ENCODE measurements around the gene ARID4A. TPM values are rescaled to one million over a fixed set of nuclear protein-coding genes. Genes with fewer than 3 reads are reported as not detected.
"Not testable (repeated sequence)": the region's sequence is repeated elsewhere in the genome, so short reads cannot be mapped to it uniquely, and the experiment has no call there.

Gene ARID4A
- total and polyA plus RNA-seq, 9 donors, result 9.2 to 15.4 (median 13.5) TPM

GRCh38 chr14:58356268-58356667 is 57.9 kb downstream of the ARID4A start:
- WGBS (ENCODE audit: insufficient coverage), result no CpG with 5 or more reads among the region's 1 CpG
- no peak for DNase-seq
- peaks cover 27% of the 10 kb centered on the region for H3K36me3 ChIP-seq (ENCODE audit: control insufficient read depth, insufficient read depth, low read length)

GRCh38 chr14:58362272-58362671 is 63.9 kb downstream of the ARID4A start:
- whole genome bisulfite sequencing (ENCODE audit: insufficient coverage), result no CpG with 5 or more reads among the region's 1 CpG
- not testable (repeated sequence) for H3K27me3 ChIP-seq (ENCODE audit: control insufficient read depth, insufficient read depth, low read length); DNase-seq; H3K4me1 ChIP-seq (ENCODE audit: control insufficient read depth, insufficient read depth, low read length); H3K9me3 ChIP-seq (replicated peaks; ENCODE audit: control insufficient read depth, low read depth, low read length); H3K27ac ChIP-seq (ENCODE audit: low read length); H3K4me3 ChIP-seq (ENCODE audit: low read length)
- peaks cover 25% of the 10 kb centered on the region for H3K36me3 ChIP-seq (ENCODE audit: control insufficient read depth, insufficient read depth, low read length)

More at GRCh38 chr14:58356268-58356667, 57.9 kb downstream of the ARID4A start:
- H3K9me3 ChIP-seq (replicated peaks; ENCODE audit: control insufficient read depth, low read depth, low read length), result no peaks in the 10 kb centered on the region
- no peak overlapping the region for H3K27ac ChIP-seq (ENCODE audit: low read length)
- no peaks in the 10 kb centered on the region for H3K27me3 ChIP-seq (ENCODE audit: control insufficient read depth, insufficient read depth, low read length)
- H3K4me3 ChIP-seq (ENCODE audit: low read length), result no peak overlapping the region
- H3K4me1 ChIP-seq (ENCODE audit: control insufficient read depth, insufficient read depth, low read length), result no peaks in the 10 kb centered on the region

- Histone ChIP-seq H3K36me3 (ENCODE audit: control insufficient read depth, insufficient read depth, low read length) (peaks cover 26% of the 10 kb centered on the region), H3K27me3 (ENCODE audit: control insufficient read depth, insufficient read depth, low read length) (no peaks in the 10 kb centered on the region), H3K9me3 (replicated peaks; ENCODE audit: control insufficient read depth, low read depth, low read length) (no peaks in the 10 kb centered on the region), H3K4me1 (ENCODE audit: control insufficient read depth, insufficient read depth, low read length) (no peaks in the 10 kb centered on the region), H3K27ac (ENCODE audit: low read length) (no peak overlapping the region), H3K4me3 (ENCODE audit: low read length) (no peak overlapping the region)
- peak; percentile 24 for DNase-seq
- WGBS (ENCODE audit: insufficient coverage), result no CpG with 5 or more reads among the region's 3 CpGs
These were observed 64.5 kb downstream of the ARID4A start for GRCh38 chr14:58362798-58363412.

DNA sequence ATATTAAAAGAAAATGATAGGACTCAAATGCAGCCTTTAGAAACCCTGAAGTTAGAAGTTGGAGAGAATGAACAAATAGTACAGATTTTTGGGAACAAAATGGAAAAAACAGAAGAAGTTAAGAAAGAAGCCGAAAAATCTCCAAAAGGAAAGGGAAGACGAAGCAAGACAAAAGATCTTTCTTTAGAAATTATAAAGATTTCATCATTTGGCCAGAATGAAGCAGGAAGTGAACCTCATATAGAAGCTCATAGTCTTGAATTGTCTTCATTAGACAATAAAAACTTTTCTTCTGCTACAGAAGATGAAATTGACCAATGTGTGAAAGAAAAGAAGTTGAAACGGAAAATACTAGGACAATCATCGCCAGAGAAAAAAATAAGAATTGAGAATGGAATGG is 66.0 kb downstream of the ARID4A start:
- Histone ChIP-seq H3K4me3 (ENCODE audit: low read length) (no peak overlapping the region), H3K27me3 (ENCODE audit: control insufficient read depth, insufficient read depth, low read length) (no peaks in the 10 kb centered on the region), H3K27ac (ENCODE audit: low read length) (no peak overlapping the region), H3K36me3 (ENCODE audit: control insufficient read depth, insufficient read depth, low read length) (peaks cover 29% of the 10 kb centered on the region), H3K9me3 (replicated peaks; ENCODE audit: control insufficient read depth, low read depth, low read length) (no peaks in the 10 kb centered on the region), H3K4me1 (ENCODE audit: control insufficient read depth, insufficient read depth, low read length) (no peaks in the 10 kb centered on the region)
- WGBS (ENCODE audit: insufficient coverage), result 94% methylated on average over 2 of the region's 4 CpGs
- DNase-seq, result no peak

GRCh38 chr14:58367296-58367695 is 68.9 kb downstream of the ARID4A start:
- Histone ChIP-seq H3K36me3 (ENCODE audit: control insufficient read depth, insufficient read depth, low read length) (peaks cover 33% of the 10 kb centered on the region), H3K4me3 (ENCODE audit: low read length) (no peak overlapping the region), H3K27me3 (ENCODE audit: control insufficient read depth, insufficient read depth, low read length) (no peaks in the 10 kb centered on the region), H3K9me3 (replicated peaks; ENCODE audit: control insufficient read depth, low read depth, low read length) (no peaks in the 10 kb centered on the region), H3K4me1 (ENCODE audit: control insufficient read depth, insufficient read depth, low read length) (no peaks in the 10 kb centered on the region), H3K27ac (ENCODE audit: low read length) (no peak overlapping the region)
- no CpG with 5 or more reads among the region's 3 CpGs for WGBS (ENCODE audit: insufficient coverage)
- no peak for DNase-seq

- DNase-seq, result no peak
- WGBS (ENCODE audit: insufficient coverage), result 86% methylated on average over 1 of the region's 1 CpG
- Histone ChIP-seq H3K9me3 (replicated peaks; ENCODE audit: control insufficient read depth, low read depth, low read length) (no peaks in the 10 kb centered on the region), H3K36me3 (ENCODE audit: control insufficient read depth, insufficient read depth, low read length) (peaks cover 33% of the 10 kb centered on the region), H3K4me3 (ENCODE audit: low read length) (no peak overlapping the region), H3K4me1 (ENCODE audit: control insufficient read depth, insufficient read depth, low read length) (no peaks in the 10 kb centered on the region), H3K27ac (ENCODE audit: low read length) (no peak overlapping the region), H3K27me3 (ENCODE audit: control insufficient read depth, insufficient read depth, low read length) (no peaks in the 10 kb centered on the region)
These were observed 70.6 kb downstream of the ARID4A start for GRCh38 chr14:58368956-58369355.

- Histone ChIP-seq H3K9me3 (replicated peaks; ENCODE audit: control insufficient read depth, low read depth, low read length) (no peaks in the 10 kb centered on the region), H3K36me3 (ENCODE audit: control insufficient read depth, insufficient read depth, low read length) (peaks cover 7% of the 10 kb centered on the region), H3K4me1 (ENCODE audit: control insufficient read depth, insufficient read depth, low read length) (no peaks in the 10 kb centered on the region), H3K4me3 (ENCODE audit: low read length) (no peak overlapping the region), H3K27ac (ENCODE audit: low read length) (no peak overlapping the region), H3K27me3 (ENCODE audit: control insufficient read depth, insufficient read depth, low read length) (no peaks in the 10 kb centered on the region)
- DNase-seq, result no peak
These were observed 78.4 kb downstream of the ARID4A start for GRCh38 chr14:58376791-58377190.

DNA sequence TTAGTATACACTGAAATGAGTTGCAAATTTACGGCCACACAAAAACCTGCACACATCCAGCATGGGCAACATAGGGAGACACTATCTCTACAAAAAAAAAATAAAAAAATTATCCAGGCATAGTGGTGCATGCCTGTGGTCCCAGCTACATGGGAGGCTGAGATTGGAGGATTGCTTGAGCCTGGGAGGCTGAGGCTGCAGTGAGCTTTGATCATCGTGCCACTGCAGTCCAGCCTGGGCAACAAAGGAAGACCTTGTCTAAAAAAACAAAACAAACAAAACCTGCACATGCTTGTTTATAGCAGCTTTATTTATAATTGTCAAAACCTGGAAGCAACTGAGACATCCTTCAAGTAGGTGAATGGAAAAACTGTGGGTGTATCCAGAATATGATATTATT is 92.5 kb downstream of the ARID4A start:
- no CpG with 5 or more reads among the region's 2 CpGs for WGBS (ENCODE audit: insufficient coverage)

GRCh38 chr14:58395562-58395811 is 97.1 kb downstream of the ARID4A start:
- peaks cover 8% of the 10 kb centered on the region for H3K4me1 ChIP-seq (ENCODE audit: control insufficient read depth, insufficient read depth, low read length)
- WGBS (ENCODE audit: insufficient coverage), result 6% methylated on average over 10 of the region's 10 CpGs
- H3K27me3 ChIP-seq (ENCODE audit: control insufficient read depth, insufficient read depth, low read length), result no peaks in the 10 kb centered on the region
- no peak for DNase-seq
- no peaks in the 10 kb centered on the region for H3K9me3 ChIP-seq (replicated peaks; ENCODE audit: control insufficient read depth, low read depth, low read length)
- no peaks in the 10 kb centered on the region for H3K36me3 ChIP-seq (ENCODE audit: control insufficient read depth, insufficient read depth, low read length)
- H3K4me3 ChIP-seq (ENCODE audit: low read length), result peak overlapping the region; percentile 56
- H3K27ac ChIP-seq (ENCODE audit: low read length), result no peak overlapping the region

More for the DNA sequence above, 92.5 kb downstream of the ARID4A start:
- no peaks in the 10 kb centered on the region for H3K9me3 ChIP-seq (replicated peaks; ENCODE audit: control insufficient read depth, low read depth, low read length)
- no peaks in the 10 kb centered on the region for H3K36me3 ChIP-seq (ENCODE audit: control insufficient read depth, insufficient read depth, low read length)
- no peak for DNase-seq
- no peak overlapping the region for H3K4me3 ChIP-seq (ENCODE audit: low read length)
- H3K27me3 ChIP-seq (ENCODE audit: control insufficient read depth, insufficient read depth, low read length), result no peaks in the 10 kb centered on the region
- H3K27ac ChIP-seq (ENCODE audit: low read length), result no peak overlapping the region
- H3K4me1 ChIP-seq (ENCODE audit: control insufficient read depth, insufficient read depth, low read length), result peaks cover 3% of the 10 kb centered on the region

DNA sequence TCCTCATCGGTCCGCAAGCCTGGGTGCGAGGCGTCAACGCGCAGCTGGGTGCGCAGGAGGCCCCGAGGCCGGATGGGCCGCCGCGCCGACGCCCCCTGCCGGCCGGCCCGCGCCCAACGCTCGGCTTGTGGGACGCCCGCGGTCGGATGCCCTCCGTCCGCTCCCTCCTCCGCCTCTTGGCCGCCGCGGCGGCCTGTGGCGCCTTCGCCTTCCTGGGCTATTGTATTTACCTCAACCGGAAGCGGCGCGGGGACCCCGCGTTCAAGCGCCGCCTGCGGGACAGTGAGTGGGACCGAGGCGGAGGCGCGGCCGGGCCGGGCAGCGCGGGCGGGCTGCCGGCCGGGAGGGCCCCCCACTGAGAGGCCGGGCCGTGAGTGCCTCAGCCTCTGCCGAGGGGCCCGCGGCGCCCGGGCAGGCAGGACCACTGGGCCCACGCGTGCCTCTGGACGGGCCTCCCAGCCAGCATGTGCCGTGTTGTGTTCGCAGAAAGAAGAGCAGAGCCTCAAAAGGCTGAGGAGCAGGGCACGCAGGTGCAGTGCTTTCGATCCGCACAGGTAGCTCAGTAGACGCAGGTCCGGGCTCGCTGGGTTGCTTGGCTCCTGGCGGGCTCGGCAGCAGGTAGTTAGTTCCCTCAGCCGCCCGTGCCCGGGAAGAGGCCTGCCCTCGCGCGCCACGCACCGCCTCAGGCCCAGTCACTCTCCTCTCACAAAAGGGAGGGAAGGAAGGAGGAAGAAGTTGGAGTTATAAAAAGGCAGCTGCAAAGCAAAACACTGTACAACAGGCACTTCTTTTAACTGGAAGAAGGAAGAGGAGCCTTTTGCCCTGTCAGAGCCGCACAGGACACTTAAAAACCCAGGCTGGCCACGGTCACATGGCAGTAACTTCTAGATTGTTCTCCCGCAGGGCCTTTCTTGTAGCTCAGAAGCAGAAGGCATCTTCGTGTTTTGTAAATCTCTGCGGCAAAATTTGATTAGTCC is 97.7 kb downstream of the ARID4A start, which contains the start of gene TOMM20L:
TSS of gene TOMM20L (plus strand) at position 119 of the 977 bp plus-strand sequence. CDS start at position 147, 28 bp downstream.
- Histone ChIP-seq H3K4me1 (ENCODE audit: control insufficient read depth, insufficient read depth, low read length) (peaks cover 8% of the 10 kb centered on the region), H3K4me3 (ENCODE audit: low read length) (peak within 1 kb of the TSS; percentile 56), H3K27ac (ENCODE audit: low read length) (peak within 1 kb of the TSS; percentile 59), H3K9me3 (replicated peaks; ENCODE audit: control insufficient read depth, low read depth, low read length) (no peaks in the 10 kb centered on the region), H3K36me3 (ENCODE audit: control insufficient read depth, insufficient read depth, low read length) (no peaks in the 10 kb centered on the region), H3K27me3 (ENCODE audit: control insufficient read depth, insufficient read depth, low read length) (no peaks in the 10 kb centered on the region)
- WGBS (ENCODE audit: insufficient coverage), result 4% methylated on average over 72 of the region's 86 CpGs
- DNase-seq, result peak; percentile 81
